Activated naive CD8-positive, alpha-beta T cell treated with anti-CD3 and anti-CD28 coated beads for 36 hours (primary cell): ENCODE data around the gene BCL7A. TPM values are rescaled to one million over a fixed set of nuclear protein-coding genes. Genes with fewer than 3 reads are reported as not detected.

Experiments used
- DNase-seq: peaks from one replicate; pipeline ENCODE4 v3.0.0; 2021
- H3K27ac Mint-ChIP-seq: one replicate; pipeline ENCODE4 v1.8.0; 2022; ENCODE audit warnings: mild to moderate bottlenecking, moderate library complexity, mixed read lengths
- H3K27me3 Mint-ChIP-seq: one replicate; pipeline ENCODE4 v1.8.0; 2022; ENCODE audit warnings: mild to moderate bottlenecking, mixed read lengths
- H3K36me3 Mint-ChIP-seq: one replicate; pipeline ENCODE4 v1.8.0; 2021; ENCODE audit warnings: mild to moderate bottlenecking, mixed read lengths
- H3K4me1 Mint-ChIP-seq: one replicate; pipeline ENCODE4 v1.8.0; 2021; ENCODE audit warnings: mixed read lengths
- H3K4me3 Mint-ChIP-seq: one replicate; pipeline ENCODE4 v1.8.0; 2022; ENCODE audit warnings: mild to moderate bottlenecking, moderate library complexity, mixed read lengths
- H3K9me3 Mint-ChIP-seq: one replicate; pipeline ENCODE4 v1.8.0; 2022; ENCODE audit warnings: mixed read lengths
- total RNA-seq, 2 experiments: library from RNA; stranded (reverse); gene quantifications; one replicate each; pipeline ENCODE4 v1.2.3, GENCODE V29; 2021

The BCL7A gene
- total RNA-seq, 2 experiments from 2014 or later, result 6.7 to 7.2 TPM

- DNase-seq, result no peak
- H3K9me3 Mint-ChIP-seq, result no peaks in the 10 kb centered on the region
- H3K4me3 Mint-ChIP-seq, result no peak overlapping the region
Observed at GRCh38 chr12:122064780-122065588, 43.3 kb downstream of the BCL7A start.

GRCh38 chr12:122067548-122067947 lies 45.9 kb downstream of the BCL7A start:
- H3K9me3 Mint-ChIP-seq, result no peaks in the 10 kb centered on the region
- H3K4me3 Mint-ChIP-seq, result peak overlapping the region; percentile 73
- peaks cover 21% of the 10 kb centered on the region for H3K4me1 Mint-ChIP-seq
- DNase-seq, result no peak
- no peaks in the 10 kb centered on the region for H3K36me3 Mint-ChIP-seq
- no peaks in the 10 kb centered on the region for H3K27me3 Mint-ChIP-seq
- H3K27ac Mint-ChIP-seq, result peak overlapping the region; percentile 30

More at GRCh38 chr12:122064780-122065588, 43.3 kb downstream of the BCL7A start:
- no peak overlapping the region for H3K27ac Mint-ChIP-seq
- H3K4me1 Mint-ChIP-seq, result peaks cover 21% of the 10 kb centered on the region
- H3K36me3 Mint-ChIP-seq, result no peaks in the 10 kb centered on the region
- no peaks in the 10 kb centered on the region for H3K27me3 Mint-ChIP-seq

DNA sequence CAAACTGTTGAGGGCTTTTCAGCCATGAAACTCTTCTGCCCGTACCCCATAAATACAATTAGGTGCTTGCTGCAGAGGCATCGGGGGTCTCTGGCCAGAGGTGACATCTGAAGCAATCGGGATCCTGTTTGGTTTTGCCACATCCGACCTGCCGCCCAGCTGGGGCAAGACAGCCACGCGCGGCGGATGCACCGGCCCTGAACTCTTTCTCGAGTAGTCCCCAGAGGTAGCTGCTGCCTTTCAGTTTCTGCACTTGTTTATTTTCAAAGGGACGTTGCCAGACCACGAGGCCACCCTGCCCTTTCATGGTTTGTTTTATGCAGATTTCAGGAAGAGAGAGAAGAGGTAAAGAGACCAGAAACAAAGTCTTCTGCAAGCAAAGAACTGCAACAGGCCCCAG lies 46.3 kb downstream of the BCL7A start:
- peak; percentile 52 for DNase-seq
- peak overlapping the region; percentile 30 for H3K27ac Mint-ChIP-seq
- peaks cover 19% of the 10 kb centered on the region for H3K4me1 Mint-ChIP-seq

DNA sequence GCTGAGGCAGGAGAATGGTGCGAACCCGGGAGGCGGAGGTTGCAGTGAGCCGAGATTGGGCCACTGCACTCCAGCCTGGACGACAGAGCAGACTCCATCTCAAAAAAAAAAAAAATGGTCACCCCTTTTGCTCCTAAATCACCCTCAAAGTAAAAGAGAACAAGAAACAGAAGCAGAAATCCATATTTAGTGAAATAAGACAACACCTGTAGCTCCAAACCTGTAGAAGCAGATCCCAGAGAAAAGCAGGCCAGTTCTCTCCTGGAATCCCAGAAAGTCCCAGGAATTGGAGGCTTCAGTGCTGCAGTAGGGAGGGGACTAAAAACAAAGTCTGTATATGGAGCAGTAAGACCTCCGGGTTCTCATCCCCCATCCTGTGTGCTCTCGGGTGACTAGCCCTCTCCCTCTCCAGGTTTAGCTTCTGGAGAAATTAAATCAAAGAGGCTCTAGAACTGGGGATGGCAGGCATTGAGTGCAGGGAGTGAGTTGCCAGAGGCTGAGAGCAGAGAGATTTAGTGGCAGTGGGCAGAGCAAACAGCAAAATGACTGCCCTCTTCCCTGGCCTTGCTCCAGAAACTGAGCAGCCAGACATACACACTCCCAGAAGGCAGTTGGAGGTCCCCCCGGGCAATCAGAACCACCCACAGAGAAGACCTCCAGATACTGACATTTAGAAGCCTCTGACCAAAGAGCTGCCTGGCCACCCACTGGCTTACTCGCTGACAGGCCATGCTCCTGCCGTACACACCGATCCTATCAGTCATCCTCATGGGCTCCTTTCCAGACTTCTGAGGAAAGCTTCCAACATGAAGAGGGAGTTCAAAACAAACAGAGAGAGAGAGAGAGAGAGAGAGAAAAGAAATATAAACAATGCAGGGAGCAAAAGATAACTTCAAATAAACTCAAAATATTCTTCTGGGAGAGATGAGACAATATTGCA lies 50.6 kb downstream of the BCL7A start:
- H3K36me3 Mint-ChIP-seq, result no peaks in the 10 kb centered on the region
- H3K27me3 Mint-ChIP-seq, result no peaks in the 10 kb centered on the region
- DNase-seq, result no peak
- no peak overlapping the region for H3K4me3 Mint-ChIP-seq
- no peaks in the 10 kb centered on the region for H3K9me3 Mint-ChIP-seq
- H3K27ac Mint-ChIP-seq, result no peak overlapping the region
- H3K4me1 Mint-ChIP-seq, result peaks cover 22% of the 10 kb centered on the region

More for the DNA sequence above, 46.3 kb downstream of the BCL7A start:
- Mint-ChIP-seq H3K4me3 (peak overlapping the region; percentile 73), H3K9me3 (no peaks in the 10 kb centered on the region), H3K27me3 (no peaks in the 10 kb centered on the region), H3K36me3 (no peaks in the 10 kb centered on the region)

DNA sequence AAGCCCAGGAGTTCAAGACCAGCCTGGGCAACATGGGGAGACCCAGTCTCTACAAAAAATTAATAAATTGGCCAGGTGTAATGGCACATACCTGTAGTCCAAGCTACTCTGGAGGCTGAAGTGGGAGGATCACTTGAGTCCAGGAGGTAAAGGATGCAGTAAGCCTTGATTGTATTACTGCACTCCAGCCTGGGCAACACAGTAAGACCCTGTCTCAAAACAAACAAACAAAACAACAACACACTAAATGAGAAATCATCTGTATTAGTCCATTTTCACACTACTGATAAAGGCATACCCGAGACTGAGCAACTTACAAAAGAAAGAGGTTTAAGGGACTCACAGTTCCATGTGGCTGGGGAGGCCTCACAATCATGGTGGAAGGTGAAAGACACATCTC lies 52.1 kb downstream of the BCL7A start:
- H3K27me3 Mint-ChIP-seq, result no peaks in the 10 kb centered on the region
- H3K27ac Mint-ChIP-seq, result no peak overlapping the region
- H3K4me3 Mint-ChIP-seq, result no peak overlapping the region
- no peak for DNase-seq
- peaks cover 15% of the 10 kb centered on the region for H3K4me1 Mint-ChIP-seq
- no peaks in the 10 kb centered on the region for H3K36me3 Mint-ChIP-seq
- no peaks in the 10 kb centered on the region for H3K9me3 Mint-ChIP-seq

DNA sequence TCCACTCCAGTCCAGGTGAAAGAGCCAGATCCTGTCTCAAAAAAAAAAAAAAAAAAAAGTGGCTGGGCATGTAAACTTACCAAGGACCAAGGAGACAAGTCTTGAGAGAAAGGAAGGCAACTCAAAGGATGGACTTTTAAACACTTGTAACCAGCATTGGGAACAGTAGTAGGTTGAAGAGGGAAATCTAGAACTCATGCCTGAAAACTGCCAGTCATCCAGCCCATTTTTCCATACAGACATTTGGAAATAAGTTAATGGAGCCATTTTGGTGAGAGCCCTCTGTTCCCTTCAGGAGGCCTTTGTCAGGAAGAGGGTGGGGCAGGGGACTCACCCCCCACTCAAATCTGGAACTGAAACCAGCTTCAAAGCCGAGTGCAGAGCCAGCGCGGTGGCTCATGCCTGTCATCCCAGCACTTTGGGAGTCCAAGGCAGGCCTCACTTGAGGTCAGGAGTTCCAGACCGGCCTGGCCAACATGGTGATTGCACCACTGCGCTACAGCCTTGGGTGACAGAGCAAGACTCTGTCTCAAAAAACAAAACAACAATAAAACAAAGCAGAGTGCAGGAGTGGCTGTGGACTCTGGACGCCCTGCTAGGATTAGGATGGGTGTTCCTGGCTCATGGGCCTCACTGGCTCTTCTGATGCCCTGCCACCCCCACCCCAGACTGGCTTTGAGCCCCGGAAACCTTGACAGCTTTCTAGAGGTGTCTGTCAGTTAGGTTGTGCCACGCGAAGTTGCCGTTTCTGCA lies 55.2 kb downstream of the BCL7A start:
- no peak overlapping the region for H3K4me3 Mint-ChIP-seq
- peaks cover 28% of the 10 kb centered on the region for H3K4me1 Mint-ChIP-seq
- H3K36me3 Mint-ChIP-seq, result peaks cover 13% of the 10 kb centered on the region
- H3K9me3 Mint-ChIP-seq, result no peaks in the 10 kb centered on the region
- DNase-seq, result no peak
- no peak overlapping the region for H3K27ac Mint-ChIP-seq
- H3K27me3 Mint-ChIP-seq, result no peaks in the 10 kb centered on the region

GRCh38 chr12:122078141-122079032 lies 56.7 kb downstream of the BCL7A start, which contains the start of gene MLXIP:
Gene MLXIP, plus strand, starts transcription at chr12:122078756. Its CDS starts 98 bp downstream, at chr12:122078854.
- Mint-ChIP-seq H3K27me3 (no peaks in the 10 kb centered on the region), H3K4me3 (peak within 1 kb of the TSS; percentile 94), H3K9me3 (no peaks in the 10 kb centered on the region), H3K27ac (peak within 1 kb of the TSS; percentile 82), H3K36me3 (peaks cover 19% of the 10 kb centered on the region), H3K4me1 (peaks cover 42% of the 10 kb centered on the region)
- peak; percentile 93 for DNase-seq

DNA sequence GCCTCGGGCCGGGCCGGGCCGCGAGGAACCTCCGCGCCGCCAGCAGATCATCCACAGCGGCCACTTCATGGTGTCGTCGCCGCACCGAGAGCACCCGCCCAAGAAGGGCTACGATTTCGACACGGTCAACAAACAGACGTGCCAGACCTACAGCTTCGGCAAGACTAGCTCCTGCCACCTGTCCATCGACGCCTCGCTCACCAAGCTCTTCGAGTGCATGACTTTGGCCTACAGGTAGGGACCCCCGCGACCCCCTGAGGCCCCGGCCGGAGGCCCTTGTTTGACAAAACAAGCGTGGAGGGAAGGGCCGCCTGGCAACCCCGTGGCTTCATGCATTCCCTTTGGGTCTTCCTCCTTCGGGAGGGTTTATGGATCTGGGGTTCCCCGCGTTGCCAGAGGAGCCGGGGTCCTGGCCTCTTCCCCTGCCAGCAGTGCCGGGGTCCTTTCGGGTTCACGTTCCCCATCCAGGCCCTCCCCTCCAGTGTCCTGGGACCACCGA lies 57.4 kb downstream of the BCL7A start:
- H3K27ac Mint-ChIP-seq, result peak overlapping the region; percentile 82
- H3K4me1 Mint-ChIP-seq, result peaks cover 47% of the 10 kb centered on the region
- peaks cover 26% of the 10 kb centered on the region for H3K36me3 Mint-ChIP-seq
- H3K27me3 Mint-ChIP-seq, result no peaks in the 10 kb centered on the region
- H3K4me3 Mint-ChIP-seq, result peak overlapping the region; percentile 94
- DNase-seq, result no peak
- no peaks in the 10 kb centered on the region for H3K9me3 Mint-ChIP-seq

GRCh38 chr12:122079532-122080081 lies 57.9 kb downstream of the BCL7A start:
- Mint-ChIP-seq H3K36me3 (peaks cover 31% of the 10 kb centered on the region), H3K4me3 (peak overlapping the region; percentile 94), H3K27me3 (no peaks in the 10 kb centered on the region), H3K27ac (peak overlapping the region; percentile 82), H3K9me3 (no peaks in the 10 kb centered on the region), H3K4me1 (peaks cover 49% of the 10 kb centered on the region)
- DNase-seq, result no peak

- Mint-ChIP-seq H3K27me3 (no peaks in the 10 kb centered on the region), H3K36me3 (peaks cover 36% of the 10 kb centered on the region), H3K4me1 (peaks cover 53% of the 10 kb centered on the region), H3K4me3 (peak overlapping the region; percentile 94), H3K27ac (peak overlapping the region; percentile 82), H3K9me3 (no peaks in the 10 kb centered on the region)
- no peak for DNase-seq
Observed at GRCh38 chr12:122080149-122081082, 58.7 kb downstream of the BCL7A start.

- Mint-ChIP-seq H3K27ac (peak overlapping the region; percentile 82), H3K4me1 (peaks cover 60% of the 10 kb centered on the region), H3K27me3 (no peaks in the 10 kb centered on the region), H3K9me3 (no peaks in the 10 kb centered on the region), H3K4me3 (peak overlapping the region; percentile 94), H3K36me3 (peaks cover 43% of the 10 kb centered on the region)
- no peak for DNase-seq
Observed at GRCh38 chr12:122081083-122081696, 59.5 kb downstream of the BCL7A start.

GRCh38 chr12:122081697-122082221 lies 60.1 kb downstream of the BCL7A start:
- Mint-ChIP-seq H3K27ac (peak overlapping the region; percentile 82), H3K4me1 (peaks cover 63% of the 10 kb centered on the region), H3K36me3 (peaks cover 46% of the 10 kb centered on the region), H3K4me3 (peak overlapping the region; percentile 94), H3K27me3 (no peaks in the 10 kb centered on the region), H3K9me3 (no peaks in the 10 kb centered on the region)
- DNase-seq, result no peak
